DND-41 (cell line): ENCODE measurements around the gene MMD2.

ENCODE experiments used
- ATAC-seq: fragments of 200-7000 bp; cut with Tn5 transposase; 3 replicates; pipeline ENCODE4 v1.9.1; 2021; ENCODE audit warnings: low read depth; ENCODE audit not compliant: insufficient read depth
- DNase-seq: peaks from one replicate; pipeline ENCODE4 v3.0.0-alpha.2; 2020
- H2AFZ ChIP-seq: 2 replicates; pipeline ENCODE4 v1.6.0; 2012; ENCODE audit warnings: low read depth, low read length
- H3K27ac ChIP-seq: 2 replicates; pipeline ENCODE4 v1.5.1; 2012; ENCODE audit warnings: low read length, inconsistent platforms
- H3K27me3 ChIP-seq: fragments of 200-600 bp; sonication (generic); 2 replicates; pipeline ENCODE4 v1.6.0; 2012; ENCODE audit warnings: low read length, mild to moderate bottlenecking, inconsistent platforms; ENCODE audit not compliant: insufficient read depth, poor library complexity
- H3K36me3 ChIP-seq: 2 replicates; pipeline ENCODE4 v1.5.1; 2012; ENCODE audit warnings: low read length, inconsistent platforms; ENCODE audit not compliant: insufficient read depth
- H3K4me1 ChIP-seq: 2 replicates; pipeline ENCODE4 v1.5.1; 2012; ENCODE audit warnings: mild to moderate bottlenecking, low read length; ENCODE audit not compliant: insufficient read depth
- H3K4me2 ChIP-seq: 2 replicates; pipeline ENCODE4 v1.6.0; 2012; ENCODE audit warnings: mild to moderate bottlenecking, moderate library complexity, low read length, inconsistent platforms; ENCODE audit not compliant: insufficient read depth
- H3K4me3 ChIP-seq, 2 experiments: fragments of 200-600 bp in 1 of 2; shearing (Covaris generic) in 1 of 2; 2 replicates each; pipeline ENCODE4 v1.5.1; 2012 to 2016; ENCODE audit warnings: inconsistent platforms in 2 of 2, low read length in 2 of 2, mild to moderate bottlenecking in 2 of 2, low read depth in 1 of 2, moderate library complexity in 1 of 2
- H3K79me2 ChIP-seq: 2 replicates; pipeline ENCODE4 v1.6.0; 2012; ENCODE audit warnings: low read length, inconsistent platforms; ENCODE audit not compliant: insufficient read depth
- H3K9ac ChIP-seq: 2 replicates; pipeline ENCODE4 v1.6.0; 2012; ENCODE audit warnings: low read depth, mild to moderate bottlenecking, inconsistent platforms, low read length, moderate library complexity
- H3K9me3 ChIP-seq: 2 replicates; pipeline ENCODE4 v1.5.1; 2012; ENCODE audit warnings: low read length, moderate library complexity, mild to moderate bottlenecking, inconsistent platforms; ENCODE audit not compliant: insufficient read depth, severe bottlenecking
- H4K20me1 ChIP-seq: 2 replicates; pipeline ENCODE4 v1.6.0; 2012; ENCODE audit warnings: low read length; ENCODE audit not compliant: insufficient read depth
- EZH2 ChIP-seq: IDR thresholded peaks from 3 replicates; pipeline ENCODE4 v1.6.1; 2012; ENCODE audit warnings: borderline replicate concordance, low read depth, mild to moderate bottlenecking, moderate library complexity, low read length, inconsistent platforms; ENCODE audit not compliant: severe bottlenecking
- TF ChIP-seq, protein P1 (sequence below): IDR thresholded peaks from 2 replicates; pipeline ENCODE4 v1.5.1; 2012; ENCODE audit warnings: borderline replicate concordance, low read length, moderate library complexity, mild to moderate bottlenecking; ENCODE audit not compliant: poor library complexity, severe bottlenecking; ENCODE audit errors: extremely low read depth

Gene MMD2

DNA sequence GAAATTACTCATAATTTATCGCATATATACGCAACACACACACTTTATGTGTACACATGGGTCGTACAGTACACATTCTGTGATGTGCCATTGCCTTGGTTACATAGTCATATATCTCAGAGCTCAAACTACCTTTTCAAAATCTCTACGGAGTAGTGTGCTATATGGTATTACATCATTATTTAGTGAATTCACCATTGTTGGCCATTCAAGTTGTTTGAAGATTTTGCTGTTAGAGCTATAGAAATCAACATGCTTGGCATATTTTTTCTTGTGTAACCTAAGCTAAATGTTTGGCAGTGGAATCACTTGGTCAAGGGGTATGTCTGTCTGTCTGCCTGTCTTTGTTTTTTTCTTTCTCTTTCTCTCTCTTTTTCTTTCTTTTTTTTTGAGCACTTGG, 42.0 kb upstream of the MMD2 start:
- Histone ChIP-seq H3K79me2 (no peaks in the 10 kb centered on the region), H3K4me1 (no peaks in the 10 kb centered on the region), H4K20me1 (peaks cover 7% of the 10 kb centered on the region; the same call in 1 of the 2 replicates), H3K4me2 (no peak overlapping the region), H3K27me3 (no peaks in the 10 kb centered on the region), H3K4me3 (no peak overlapping the region), H3K9me3 (no peaks in the 10 kb centered on the region), H3K36me3 (peaks cover 47% of the 10 kb centered on the region), H2AFZ (no peak overlapping the region), H3K9ac (no peak overlapping the region), H3K27ac (no peak overlapping the region)
- ATAC-seq (no peak), DNase-seq (no peak)
- TF ChIP-seq, protein P1, sequence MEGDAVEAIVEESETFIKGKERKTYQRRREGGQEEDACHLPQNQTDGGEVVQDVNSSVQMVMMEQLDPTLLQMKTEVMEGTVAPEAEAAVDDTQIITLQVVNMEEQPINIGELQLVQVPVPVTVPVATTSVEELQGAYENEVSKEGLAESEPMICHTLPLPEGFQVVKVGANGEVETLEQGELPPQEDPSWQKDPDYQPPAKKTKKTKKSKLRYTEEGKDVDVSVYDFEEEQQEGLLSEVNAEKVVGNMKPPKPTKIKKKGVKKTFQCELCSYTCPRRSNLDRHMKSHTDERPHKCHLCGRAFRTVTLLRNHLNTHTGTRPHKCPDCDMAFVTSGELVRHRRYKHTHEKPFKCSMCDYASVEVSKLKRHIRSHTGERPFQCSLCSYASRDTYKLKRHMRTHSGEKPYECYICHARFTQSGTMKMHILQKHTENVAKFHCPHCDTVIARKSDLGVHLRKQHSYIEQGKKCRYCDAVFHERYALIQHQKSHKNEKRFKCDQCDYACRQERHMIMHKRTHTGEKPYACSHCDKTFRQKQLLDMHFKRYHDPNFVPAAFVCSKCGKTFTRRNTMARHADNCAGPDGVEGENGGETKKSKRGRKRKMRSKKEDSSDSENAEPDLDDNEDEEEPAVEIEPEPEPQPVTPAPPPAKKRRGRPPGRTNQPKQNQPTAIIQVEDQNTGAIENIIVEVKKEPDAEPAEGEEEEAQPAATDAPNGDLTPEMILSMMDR, result no peak
- no peak for TF ChIP-seq EZH2

DNA sequence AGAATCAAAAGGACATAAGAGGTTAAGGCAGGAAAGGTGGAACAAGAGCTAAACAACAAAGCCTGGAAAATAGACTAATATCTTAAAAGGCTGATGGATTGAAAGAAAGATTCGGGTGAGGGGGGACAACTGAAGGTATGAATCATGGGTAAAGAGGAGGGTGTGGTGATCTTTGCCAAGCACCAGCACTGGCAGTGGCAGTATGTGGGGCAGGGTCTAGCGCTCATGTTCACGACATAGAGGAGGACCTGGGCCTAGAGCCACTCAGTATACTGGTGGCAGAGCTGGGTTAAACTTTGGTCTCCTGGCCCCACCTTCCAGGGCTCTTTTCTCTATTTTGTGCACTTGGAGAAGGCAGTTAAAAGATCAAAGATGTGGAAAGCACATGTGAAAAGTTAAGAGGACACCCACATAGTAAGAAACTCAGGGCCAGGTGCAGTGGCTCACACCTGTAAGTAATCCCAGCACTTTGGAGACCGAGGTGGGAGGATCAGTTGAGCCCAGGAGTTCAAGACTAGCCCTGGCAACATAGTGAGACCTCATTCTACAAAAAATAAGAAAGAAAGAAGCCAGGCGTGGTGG, 40.5 kb upstream of the MMD2 start:
- Histone ChIP-seq H3K9ac (no peak overlapping the region), H3K4me3 (no peak overlapping the region), H3K27me3 (no peaks in the 10 kb centered on the region), H3K27ac (no peak overlapping the region), H4K20me1 (peaks cover 14% of the 10 kb centered on the region), H3K79me2 (no peaks in the 10 kb centered on the region), H3K36me3 (peaks cover 54% of the 10 kb centered on the region), H3K4me2 (no peak overlapping the region), H2AFZ (no peak overlapping the region), H3K9me3 (no peaks in the 10 kb centered on the region), H3K4me1 (no peaks in the 10 kb centered on the region)
- ATAC-seq, result no peak
- DNase-seq, result no peak
- no peak for TF ChIP-seq EZH2
- TF ChIP-seq, protein P1, result no peak

DNA sequence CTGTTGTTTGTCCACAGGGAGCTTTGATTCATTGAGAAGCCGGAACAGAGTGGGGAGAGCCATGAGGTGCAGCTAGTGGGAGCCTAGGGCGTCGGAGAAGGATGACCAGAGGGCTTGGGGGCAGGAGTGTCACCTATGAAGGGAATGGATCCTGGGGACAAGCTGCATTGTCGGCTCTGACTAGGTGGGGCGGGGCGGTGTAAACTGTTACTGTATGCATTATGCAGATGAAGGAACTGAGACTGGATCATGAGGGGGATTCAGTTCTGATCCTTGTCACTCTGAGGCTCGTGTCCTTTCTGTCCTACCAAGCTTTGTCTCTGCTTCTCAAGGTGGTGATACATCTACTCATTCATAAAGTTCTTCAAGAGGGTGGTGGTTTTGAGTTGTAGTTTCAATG, 39.9 kb upstream of the MMD2 start:
- H3K79me2 ChIP-seq, result no peaks in the 10 kb centered on the region; the same call in 1 of the 2 replicates
- H4K20me1 ChIP-seq, result peaks cover 14% of the 10 kb centered on the region
- H3K9me3 ChIP-seq, result no peaks in the 10 kb centered on the region
- peaks cover 60% of the 10 kb centered on the region for H3K36me3 ChIP-seq
- no peak overlapping the region for H3K9ac ChIP-seq
- no peak overlapping the region for H3K4me2 ChIP-seq
- H3K4me1 ChIP-seq, result no peaks in the 10 kb centered on the region
- no peak for DNase-seq
- no peak overlapping the region for H3K4me3 ChIP-seq
- no peak overlapping the region for H2AFZ ChIP-seq
- no peak overlapping the region for H3K27ac ChIP-seq
- no peak for ATAC-seq
- H3K27me3 ChIP-seq, result no peaks in the 10 kb centered on the region
- TF ChIP-seq EZH2, result no peak
- TF ChIP-seq, protein P1, result no peak

DNA sequence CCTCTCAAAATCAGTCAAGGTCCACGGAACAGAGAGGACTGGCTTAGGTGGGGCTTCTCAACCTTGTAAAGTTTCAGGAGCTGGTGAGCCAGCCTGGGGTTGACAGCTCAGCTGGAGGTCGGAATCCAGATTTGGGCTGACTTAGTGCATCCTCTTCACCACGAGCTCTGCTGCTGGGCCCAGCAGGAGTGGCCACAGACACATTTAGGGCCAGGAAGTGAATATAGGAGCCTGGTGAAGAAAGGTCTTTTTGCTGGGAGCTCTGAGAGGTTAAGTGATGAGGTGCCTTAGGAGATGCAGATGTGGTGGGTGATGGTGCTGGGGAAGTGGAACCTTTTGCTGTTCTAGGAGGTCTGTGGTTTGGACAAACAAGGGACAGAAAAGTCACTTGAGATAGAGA, 39.3 kb upstream of the MMD2 start:
- H4K20me1 ChIP-seq, result peaks cover 14% of the 10 kb centered on the region
- no peak overlapping the region for H3K4me3 ChIP-seq
- no peak overlapping the region for H3K27ac ChIP-seq
- no peaks in the 10 kb centered on the region for H3K4me1 ChIP-seq
- TF ChIP-seq, protein P1, result no peak
- no peak for TF ChIP-seq EZH2
- no peaks in the 10 kb centered on the region for H3K27me3 ChIP-seq
- DNase-seq (no peak), ATAC-seq (no peak)
- no peaks in the 10 kb centered on the region; the same call in 1 of the 2 replicates for H3K79me2 ChIP-seq
- peaks cover 67% of the 10 kb centered on the region for H3K36me3 ChIP-seq
- H3K4me2 ChIP-seq, result no peak overlapping the region
- no peak overlapping the region for H2AFZ ChIP-seq
- no peak overlapping the region for H3K9ac ChIP-seq
- H3K9me3 ChIP-seq, result no peaks in the 10 kb centered on the region
